HG03025 (cell line): ENCODE data around the gene CYP2U1.
"Not testable (repeated sequence)": the region's sequence is repeated elsewhere in the genome, so short reads cannot be mapped to it uniquely, and the experiment has no call there.

ENCODE experiments used
- ATAC-seq: cut with Tn5 transposase; IDR thresholded peaks from one replicate; pipeline ENCODE4 v1.9.1; 2021; ENCODE audit warnings: mild to moderate bottlenecking, moderate library complexity; ENCODE audit not compliant: unreplicated experiment, low FRiP score

CYP2U1 gene

DNA sequence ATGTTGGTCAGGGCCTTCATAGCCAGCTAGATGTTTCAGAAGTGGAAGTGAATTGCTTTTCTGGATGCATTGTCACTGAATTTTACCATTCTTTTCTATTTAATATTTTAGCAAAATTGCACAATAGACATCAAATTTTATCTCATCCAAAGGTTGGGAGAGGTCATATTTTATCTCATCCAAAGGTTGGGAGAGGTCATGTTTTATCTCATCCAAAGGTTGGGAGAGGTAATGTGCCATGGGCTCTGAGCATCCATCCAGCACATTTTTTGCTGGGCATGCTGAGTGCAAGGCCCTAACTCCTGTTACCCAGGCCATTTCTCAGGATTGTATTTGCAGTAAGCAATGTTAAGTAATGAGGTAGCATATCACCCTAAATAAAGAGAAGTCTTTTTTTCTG lies 14.7 kb upstream of the CYP2U1 start:
- no peak for ATAC-seq

DNA sequence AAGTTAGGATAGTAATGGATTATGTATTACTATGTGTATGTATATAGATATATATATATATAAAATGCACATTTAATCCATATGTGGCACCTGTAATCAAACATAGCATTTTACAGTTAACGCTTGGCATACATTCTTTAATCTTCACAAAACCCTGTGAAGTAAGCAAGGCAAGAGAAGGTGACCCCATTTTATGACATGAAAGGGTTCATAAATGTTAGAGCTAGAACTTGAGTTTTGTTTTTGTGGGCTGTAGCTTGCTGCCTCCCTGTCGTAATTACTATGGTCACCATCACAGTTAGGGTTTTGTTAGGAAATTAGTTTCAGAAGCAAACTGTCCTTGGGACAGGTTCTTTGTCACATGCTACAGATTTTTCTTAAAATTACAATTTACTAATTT lies 13.8 kb upstream of the CYP2U1 start:
- ATAC-seq: no peak

DNA sequence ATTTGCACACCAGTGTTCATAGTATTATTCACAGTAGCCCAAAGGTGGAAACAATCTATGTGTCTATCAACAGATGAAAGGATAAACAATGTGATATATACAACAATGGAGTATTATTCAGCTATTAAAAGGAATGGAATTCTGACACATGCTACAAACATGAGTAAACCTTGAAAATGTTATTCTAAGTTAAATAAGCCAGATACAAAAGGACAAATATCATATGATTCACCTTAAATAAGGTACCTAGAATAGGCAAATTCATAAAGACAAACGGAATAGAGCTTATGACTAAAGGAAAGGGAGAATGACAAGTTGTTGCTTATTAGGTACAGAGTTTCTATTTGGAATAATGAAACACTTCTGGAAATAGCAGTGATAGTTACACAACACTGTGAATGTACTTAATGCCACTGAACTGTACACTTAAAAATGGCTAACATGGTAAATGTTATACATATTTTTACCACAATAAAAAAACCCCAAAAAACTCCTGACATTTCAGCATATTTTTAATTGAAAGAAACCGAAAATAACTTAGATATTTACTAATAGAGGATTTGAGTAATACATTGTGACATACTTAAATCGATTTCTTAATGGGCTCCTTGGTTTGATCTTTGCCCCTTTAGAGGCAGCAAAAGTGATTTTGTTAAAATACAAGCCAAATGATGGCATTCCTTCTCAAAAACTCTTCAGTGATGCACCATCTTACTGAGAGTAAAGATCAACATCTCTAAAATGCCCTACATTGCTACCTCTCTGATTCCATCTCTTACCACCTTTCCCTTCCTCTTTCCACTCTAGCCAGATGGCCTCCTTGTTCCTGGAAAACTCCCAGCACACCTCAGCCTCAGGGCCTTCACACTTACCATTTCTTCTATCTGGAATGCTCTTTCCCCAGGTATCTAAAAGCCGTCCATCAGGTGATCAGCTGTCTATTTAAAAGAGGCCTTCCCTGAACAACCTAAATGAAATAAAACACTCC lies 8.6 kb upstream of the CYP2U1 start:
- no peak for ATAC-seq

DNA sequence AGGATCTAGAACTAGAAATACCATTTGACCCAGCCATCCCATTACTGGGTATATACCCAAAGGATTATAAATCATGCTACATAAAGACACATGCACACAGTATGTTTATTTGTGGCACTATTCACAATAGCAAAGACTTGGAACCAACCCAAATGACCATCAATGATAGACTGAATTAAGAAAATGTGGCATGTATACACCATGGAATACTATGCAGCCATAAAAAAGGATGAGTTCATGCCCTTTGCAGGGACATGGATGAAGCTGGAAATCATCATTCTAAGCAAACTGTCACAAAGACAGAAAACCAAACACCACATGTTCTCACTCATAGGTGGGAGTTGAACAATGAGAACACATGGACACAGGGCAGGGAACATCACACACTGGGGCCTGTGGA lies 5.6 kb upstream of the CYP2U1 start:
- not testable (repeated sequence) for ATAC-seq

DNA sequence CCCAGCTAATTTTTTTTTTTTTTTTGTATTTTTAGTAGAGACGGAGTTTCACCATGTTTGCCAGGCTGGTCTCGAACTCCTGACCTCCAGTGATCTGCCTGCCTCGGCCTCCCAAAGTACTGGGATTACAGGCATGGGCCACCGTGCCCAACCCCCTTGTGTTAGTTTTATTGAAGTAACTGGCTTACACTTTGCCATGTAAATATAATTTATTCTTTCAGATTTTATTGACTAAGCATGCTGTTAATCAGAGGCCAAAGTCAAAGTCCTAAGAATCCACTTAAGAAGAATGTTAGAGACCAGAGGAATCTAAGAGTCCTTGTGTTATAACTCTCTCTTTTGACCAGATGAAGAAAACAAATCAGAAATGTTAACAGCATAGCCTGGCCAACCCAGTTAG lies 4.5 kb upstream of the CYP2U1 start:
- not testable (repeated sequence) for ATAC-seq

DNA sequence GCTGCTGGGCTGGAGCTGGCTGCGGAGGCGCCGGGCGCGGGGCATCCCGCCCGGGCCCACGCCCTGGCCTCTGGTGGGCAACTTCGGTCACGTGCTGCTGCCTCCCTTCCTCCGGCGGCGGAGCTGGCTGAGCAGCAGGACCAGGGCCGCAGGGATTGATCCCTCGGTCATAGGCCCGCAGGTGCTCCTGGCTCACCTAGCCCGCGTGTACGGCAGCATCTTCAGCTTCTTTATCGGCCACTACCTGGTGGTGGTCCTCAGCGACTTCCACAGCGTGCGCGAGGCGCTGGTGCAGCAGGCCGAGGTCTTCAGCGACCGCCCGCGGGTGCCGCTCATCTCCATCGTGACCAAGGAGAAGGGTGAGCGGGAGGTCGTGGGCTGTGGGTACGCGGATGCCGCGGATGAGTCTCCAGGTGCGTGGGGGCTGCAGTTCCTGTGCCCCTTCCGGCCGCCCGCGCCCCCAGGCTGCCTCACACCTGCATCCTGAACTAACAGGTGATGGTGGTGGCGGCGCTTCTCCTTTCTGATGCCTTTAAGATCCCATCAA lies 499 bp downstream of the CYP2U1 start:
- ATAC-seq: no peak

DNA sequence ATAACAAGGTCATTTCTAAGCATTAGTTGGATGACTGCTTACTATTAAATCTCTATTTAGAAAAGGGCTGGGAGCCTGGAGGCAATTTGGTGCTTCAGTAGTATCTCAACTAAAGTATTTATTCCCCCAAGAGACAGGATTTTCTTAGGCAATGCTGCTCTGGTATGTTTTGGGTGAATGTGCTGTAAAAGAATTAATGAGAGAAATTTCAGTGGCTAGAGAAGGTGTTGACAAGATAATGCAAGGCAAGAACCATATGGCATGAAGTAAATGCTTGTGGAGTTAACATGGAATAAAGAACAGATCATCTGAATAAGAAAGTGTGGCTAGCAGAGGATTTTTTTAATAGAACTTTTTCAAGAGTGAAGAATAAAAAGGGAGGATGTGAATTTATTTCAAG lies 3.9 kb downstream of the CYP2U1 start:
- ATAC-seq: no peak

DNA sequence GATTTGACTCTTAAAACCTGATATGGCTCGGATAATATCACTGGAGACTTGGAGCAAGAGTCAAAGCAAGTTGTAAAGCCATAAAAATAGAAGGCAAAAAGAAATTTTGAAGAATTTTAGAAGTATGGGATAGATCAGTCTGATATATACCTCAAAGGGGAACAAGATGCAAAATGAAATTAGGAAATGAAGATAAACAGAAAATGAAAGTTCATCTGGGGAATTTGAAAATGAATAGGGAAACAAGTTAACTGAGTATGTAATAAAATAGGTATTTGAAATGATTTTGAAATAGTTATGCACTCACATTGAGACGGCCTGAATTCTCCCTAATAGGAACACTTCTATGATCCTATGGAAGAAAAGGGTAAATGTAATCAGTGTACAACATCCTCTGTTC lies 5.7 kb downstream of the CYP2U1 start:
- no peak for ATAC-seq

DNA sequence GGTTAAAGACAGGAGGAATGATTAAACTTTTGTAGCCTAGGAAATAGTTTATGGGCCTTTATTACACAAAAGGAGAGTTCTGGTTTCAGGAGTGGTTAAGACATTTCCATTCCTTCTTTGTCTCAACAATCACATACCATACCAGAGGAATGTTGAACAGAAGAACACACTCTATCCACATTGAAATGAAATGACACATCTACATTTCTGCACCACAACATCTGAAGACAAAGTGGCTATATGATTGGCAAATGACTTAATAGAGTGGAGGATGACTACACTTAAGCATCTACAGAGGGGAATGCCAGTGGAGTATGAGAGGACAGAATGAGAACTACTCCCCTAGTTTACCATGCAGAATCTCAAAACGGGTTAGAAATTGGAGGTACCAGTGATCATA lies 8.0 kb downstream of the CYP2U1 start:
- no peak for ATAC-seq

DNA sequence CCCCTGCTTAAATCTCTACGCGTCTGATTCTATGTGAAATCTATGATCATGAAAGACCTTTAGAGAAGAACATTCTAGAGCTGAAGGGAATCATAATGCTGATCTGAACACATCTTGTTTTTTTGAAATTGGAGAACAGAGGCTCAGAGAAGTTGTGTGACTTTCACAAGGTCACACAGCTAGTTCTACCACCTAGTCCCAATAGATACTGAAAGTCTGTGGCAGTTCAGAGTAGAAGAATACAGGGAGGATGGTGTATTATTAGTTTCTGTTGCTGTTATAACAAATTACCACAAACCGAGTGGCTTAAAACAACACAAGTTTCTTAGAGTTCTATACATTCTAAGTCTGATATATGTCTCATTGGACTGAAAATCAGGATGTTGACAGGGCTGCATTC lies 14.5 kb downstream of the CYP2U1 start:
- no peak for ATAC-seq

DNA sequence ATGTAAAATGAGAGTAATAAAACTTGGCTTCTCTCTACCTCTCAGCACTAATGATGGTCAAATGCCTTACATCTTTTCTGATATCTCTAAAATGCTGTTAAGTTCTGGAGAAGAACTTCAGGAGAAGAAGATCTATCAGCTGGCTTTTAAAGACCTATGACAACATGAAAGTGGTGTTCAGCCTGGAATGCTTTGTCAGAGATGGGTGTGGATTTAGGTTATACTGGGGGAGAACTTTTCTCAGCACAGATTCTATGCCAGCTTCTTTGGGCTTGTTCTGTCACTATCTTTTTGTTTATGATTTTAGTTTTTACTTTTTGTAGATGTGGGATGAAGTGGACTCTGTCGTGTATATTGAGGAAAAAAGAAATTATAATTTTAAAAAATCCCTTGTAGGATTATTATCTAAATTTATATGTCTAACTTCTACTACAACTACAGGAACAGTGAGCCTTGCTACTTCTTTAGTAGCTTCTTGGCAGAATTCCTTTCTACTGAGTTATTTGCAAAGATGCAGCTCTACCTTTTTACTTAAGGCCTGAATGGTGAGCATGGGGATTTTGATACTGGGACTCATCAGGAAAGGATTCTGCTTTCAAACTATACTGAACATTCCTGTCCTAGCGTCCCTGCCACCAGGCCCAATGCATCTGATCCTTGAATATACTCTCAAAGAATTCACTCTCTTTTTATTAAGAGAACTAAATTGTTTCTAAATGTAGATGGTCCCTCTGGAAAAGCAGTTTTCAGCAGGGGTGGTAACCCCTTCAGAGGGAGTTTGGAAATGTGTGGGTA lies 19.6 kb downstream of the CYP2U1 start:
- no peak for ATAC-seq

DNA sequence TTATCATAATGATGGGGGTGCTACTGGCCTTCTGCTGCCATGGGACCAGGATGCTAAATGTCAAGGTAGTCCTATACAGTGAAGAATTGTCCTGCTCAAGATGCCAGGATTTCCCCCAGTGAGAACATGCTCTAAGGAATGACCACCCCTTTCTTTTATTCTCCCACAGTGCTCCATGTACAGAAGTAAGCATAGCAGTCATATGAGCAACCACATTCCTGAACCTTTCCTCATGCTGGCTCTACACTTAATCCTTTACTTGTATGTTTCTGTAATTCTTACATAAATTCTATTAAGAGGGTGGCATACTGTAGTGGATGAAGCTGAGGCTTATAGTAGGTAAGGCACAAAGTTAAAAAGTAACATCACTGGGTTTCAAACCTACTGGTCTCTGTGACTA lies 20.2 kb downstream of the CYP2U1 start:
- ATAC-seq: no peak

DNA sequence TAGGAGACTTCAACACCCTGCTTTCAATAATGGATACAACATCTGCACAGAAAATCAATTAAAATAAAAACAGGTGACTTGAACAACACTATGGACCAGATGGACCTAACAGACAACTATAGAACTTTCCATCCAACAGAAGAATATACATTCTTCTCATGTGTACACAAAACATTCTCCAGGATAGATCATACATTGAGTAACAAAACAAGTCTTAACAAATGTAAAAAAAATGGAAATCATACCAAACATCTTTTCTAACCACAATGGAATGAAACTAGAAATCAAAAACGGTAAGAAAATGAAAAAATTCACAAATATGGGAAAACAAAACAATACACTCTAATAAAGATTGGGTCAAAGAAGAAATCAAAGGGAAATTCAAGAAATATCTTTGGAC lies 24.7 kb downstream of the CYP2U1 start:
- ATAC-seq: no peak

DNA sequence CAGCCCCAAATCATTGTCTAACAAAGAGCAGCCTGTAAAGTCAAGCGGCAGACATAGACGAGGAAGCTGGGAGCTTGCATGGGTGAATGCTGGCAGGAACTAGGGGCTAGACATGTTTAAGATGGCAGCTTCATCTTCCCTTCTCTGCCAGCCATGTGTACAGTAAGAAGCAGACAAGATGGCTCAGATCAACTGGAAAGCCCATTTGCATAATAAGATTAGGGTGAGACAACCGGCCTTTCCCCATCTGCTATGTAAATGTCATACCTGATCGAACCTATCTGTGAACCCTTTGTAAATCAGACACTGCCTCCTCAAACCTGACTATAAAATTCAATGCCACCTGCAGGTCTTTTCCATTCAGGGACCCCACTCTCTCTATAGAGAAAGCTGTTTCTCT lies 35.6 kb downstream of the CYP2U1 start:
- ATAC-seq: no peak

DNA sequence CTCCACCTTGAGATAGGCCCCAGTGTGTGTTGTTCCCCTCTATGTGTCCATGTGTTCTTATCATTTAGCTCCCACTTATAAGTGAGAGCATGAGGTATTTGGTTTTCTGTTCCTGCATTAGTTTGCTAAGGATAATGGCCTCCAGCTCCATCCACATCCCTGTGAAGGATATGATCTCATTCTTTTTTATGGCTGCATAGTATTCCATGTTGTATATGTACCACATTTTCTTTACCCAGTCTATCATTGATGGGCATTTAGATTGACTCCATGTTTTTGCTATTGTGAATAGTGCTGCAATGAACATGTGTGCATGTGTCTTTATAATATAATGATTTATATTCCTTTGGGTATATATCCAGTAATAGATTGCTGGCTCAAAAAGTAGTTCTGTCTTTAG lies 36.2 kb downstream of the CYP2U1 start:
- not testable (repeated sequence) for ATAC-seq

DNA sequence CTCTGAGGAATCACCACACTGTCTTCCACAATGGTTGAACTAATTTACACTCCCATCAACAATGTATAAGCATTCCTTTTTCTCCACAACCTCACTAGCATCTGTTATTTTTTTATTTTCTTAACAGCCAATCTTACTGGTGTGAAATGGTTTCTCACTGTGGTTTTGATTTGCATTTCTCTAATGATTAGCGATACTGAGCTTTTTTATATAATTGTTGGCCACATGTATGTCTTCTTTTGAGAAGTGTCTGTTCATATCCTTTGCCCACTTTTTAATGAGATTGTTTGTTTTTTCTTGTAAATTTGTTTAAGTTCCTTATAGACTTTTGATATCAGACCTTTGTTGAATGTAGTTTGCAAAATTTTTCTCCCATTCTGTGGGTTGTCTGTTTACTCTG lies 36.6 kb downstream of the CYP2U1 start:
- ATAC-seq: not testable (repeated sequence)

DNA sequence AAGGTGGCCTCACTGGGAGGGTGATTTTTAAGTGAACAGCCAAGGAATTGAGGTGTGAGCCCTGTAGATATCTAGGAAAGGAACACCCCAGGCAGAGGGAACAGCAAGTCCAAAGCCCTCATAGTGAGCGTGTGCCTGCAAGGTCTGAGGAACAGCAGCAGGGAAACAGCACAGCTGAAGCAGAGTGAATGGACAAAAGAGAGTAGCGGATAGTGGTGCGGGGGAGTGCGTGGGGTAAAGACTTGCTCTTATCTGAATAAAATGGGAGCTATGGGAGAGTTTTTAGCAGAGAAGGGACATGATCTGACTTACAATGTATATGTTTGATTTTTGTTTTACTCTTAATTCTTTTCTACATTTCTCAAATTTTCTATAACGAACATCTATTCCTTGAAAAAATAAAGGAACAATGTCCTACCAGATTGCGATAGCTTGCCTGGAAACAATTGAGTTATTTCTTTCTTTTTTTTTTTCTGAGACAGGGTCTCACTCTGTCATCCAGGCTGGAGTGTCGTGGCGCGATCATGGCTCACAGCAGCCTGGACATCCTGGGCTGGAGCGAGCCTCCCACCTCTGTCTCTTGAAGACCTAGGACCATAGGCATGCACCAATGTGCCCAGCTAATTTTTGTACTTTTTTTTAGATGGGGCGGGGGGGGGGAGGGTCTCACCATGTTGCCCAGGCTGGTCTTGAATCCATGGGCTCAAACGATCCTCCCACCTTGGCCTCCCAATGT lies 38.9 kb downstream of the CYP2U1 start:
- no peak for ATAC-seq

DNA sequence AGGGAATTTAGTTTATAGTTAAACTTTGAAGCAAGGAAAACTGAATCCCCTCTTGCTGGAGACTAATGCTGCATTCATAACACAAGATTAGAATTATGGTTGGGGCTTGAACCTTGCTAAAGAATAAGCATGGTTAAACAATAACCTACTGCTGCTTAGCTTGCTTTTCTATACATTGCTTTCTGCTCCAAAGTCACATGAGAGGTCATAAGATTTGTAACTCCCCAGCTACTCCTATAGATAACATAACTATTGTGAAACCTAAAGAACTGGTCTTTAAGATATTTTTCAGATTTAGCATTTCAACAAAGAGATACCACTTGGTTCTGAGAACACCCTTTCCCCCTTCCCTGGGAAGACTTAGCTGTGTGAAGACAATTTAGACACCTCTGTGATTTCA lies 41.3 kb downstream of the CYP2U1 start:
- ATAC-seq: no peak

DNA sequence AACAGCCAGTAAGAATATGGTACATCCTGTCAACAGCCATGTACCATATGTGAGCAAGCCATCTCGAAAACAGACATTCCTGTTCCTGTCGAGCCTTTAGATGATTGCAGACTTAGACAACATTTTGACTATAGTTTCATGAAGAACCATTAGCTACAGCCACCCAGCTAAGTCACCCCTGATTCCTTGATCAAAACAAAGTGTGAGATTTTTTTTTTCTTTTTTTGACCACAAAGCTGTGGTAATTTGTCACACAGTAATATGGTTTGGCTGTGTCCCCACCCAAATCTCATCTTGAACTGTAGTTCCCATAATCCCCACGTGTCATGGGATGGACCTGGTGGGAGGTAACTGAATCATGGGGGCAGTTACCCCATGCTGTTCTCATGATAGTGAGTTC lies 43.2 kb downstream of the CYP2U1 start:
- ATAC-seq: no peak

DNA sequence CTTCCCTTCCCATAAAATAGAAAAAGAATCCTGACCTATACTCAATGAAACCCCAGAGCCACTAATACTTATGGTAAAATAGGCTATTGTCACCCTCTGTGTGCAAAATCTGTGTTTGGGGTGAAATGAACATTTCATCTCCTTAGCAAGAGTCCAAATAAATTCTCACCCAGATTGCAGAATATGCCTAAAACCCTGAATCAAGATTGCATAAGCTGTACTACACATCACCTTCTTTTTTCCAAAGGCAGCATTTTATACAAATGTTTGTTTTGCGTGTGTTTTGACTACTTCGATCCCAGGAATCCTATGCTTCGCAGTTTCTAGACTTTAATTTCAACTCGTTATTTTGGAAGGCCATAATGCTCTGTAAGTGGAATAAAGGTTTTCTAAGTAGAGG lies 46.1 kb downstream of the CYP2U1 start:
- ATAC-seq: no peak
